HG02981 (cell line): Measurements from ENCODE around the gene KMT2C.

Experiments used
- ATAC-seq: cut with Tn5 transposase; IDR thresholded peaks from one replicate; pipeline ENCODE4 v1.9.1; 2021; ENCODE audit warnings: mild to moderate bottlenecking, moderate library complexity; ENCODE audit not compliant: unreplicated experiment

The KMT2C gene

GRCh38 chr7:152148706-152149105 is 287.1 kb downstream of the KMT2C start:
- ATAC-seq, result no peak

- ATAC-seq, result no peak
Observed at GRCh38 chr7:152145853-152146466, 289.8 kb downstream of the KMT2C start.

- ATAC-seq, result no peak
Observed at GRCh38 chr7:152144557-152145245, 291.1 kb downstream of the KMT2C start.

- ATAC-seq, result no peak
Observed at GRCh38 chr7:152142976-152143595, 292.7 kb downstream of the KMT2C start.

- no peak for ATAC-seq
Observed at GRCh38 chr7:152140560-152140959, 295.2 kb downstream of the KMT2C start.

- no peak for ATAC-seq
Observed at GRCh38 chr7:152140067-152140466, 295.7 kb downstream of the KMT2C start.

- ATAC-seq, result no peak
Observed at GRCh38 chr7:152137476-152138025, 298.3 kb downstream of the KMT2C start.

GRCh38 chr7:152136686-152137085 is 299.1 kb downstream of the KMT2C start:
- no peak for ATAC-seq

- ATAC-seq, result no peak
Observed at GRCh38 chr7:152133804-152134203, 302.0 kb downstream of the KMT2C start.

- no peak for ATAC-seq
Observed at GRCh38 chr7:152132812-152133211, 303.0 kb downstream of the KMT2C start.

GRCh38 chr7:152131981-152132494 is 303.8 kb downstream of the KMT2C start:
- ATAC-seq, result no peak

- no peak for ATAC-seq
Observed at GRCh38 chr7:152130658-152131590, 304.9 kb downstream of the KMT2C start.

GRCh38 chr7:152129682-152130081 is 306.1 kb downstream of the KMT2C start:
- ATAC-seq, result no peak

GRCh38 chr7:152128741-152129461 is 306.9 kb downstream of the KMT2C start:
- no peak for ATAC-seq

GRCh38 chr7:152128252-152128651 is 307.6 kb downstream of the KMT2C start:
- ATAC-seq, result no peak

- ATAC-seq, result no peak
Observed at GRCh38 chr7:152127229-152127628, 308.6 kb downstream of the KMT2C start.

GRCh38 chr7:152126741-152127140 is 309.1 kb downstream of the KMT2C start:
- ATAC-seq, result no peak

- no peak for ATAC-seq
Observed at GRCh38 chr7:152122540-152122939, 313.3 kb downstream of the KMT2C start.

GRCh38 chr7:152121432-152121831 is 314.4 kb downstream of the KMT2C start:
- no peak for ATAC-seq

- ATAC-seq, result no peak
Observed at GRCh38 chr7:152120776-152121175, 315.0 kb downstream of the KMT2C start.
